Measurements from ENCODE around the gene MPZL3.

DNA sequence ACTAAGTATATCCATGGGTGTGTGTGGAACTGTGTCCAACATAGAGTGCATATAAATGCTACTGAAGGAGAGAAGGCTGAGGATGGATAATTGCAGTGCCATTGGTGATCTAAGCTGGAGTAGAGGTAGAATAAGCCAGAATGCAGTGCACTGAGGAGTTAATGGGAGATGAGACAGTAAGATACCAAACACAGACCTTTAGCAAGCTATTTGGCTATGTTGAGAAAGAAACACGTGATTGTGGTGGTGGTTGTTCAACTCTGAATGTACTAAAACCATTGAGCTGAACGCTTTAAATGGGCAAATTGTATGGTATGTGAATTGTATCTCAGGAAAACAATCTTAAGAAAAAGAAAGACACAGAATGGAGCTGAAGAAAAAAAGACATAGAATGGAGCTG lies 50.2 kb downstream of the MPZL3 start:
- TF ChIP-seq CTCF (IDR thresholded peaks at IDR 0.05) = no peak
- no peak for TF ChIP-seq POLR2AphosphoS5 (IDR thresholded peaks at IDR 0.05)

All from upper lobe of left lung (tissue), 4 donors.